Transverse colon (tissue), 4 donors: ENCODE measurements around the gene PTPRN2. TPM values are rescaled to one million over a fixed set of nuclear protein-coding genes. Genes with fewer than 3 reads are reported as not detected.

ENCODE experiments used
- DNase-seq: peaks from one replicate; pipeline ENCODE4 v3.0.0-alpha.2; 2019
- H3K27ac ChIP-seq, 4 donors: fragments of 200-600 bp; sonication (generic); 2 replicates each; pipeline ENCODE4 v1.5.1; 2016 to 2018; ENCODE audit warnings: inconsistent platforms in 4 of 4
- H3K27me3 ChIP-seq: fragments of 200-600 bp; sonication (generic); 2 replicates; pipeline ENCODE4 v1.5.1; 2017; ENCODE audit warnings: inconsistent platforms
- H3K36me3 ChIP-seq, 4 donors: fragments of 200-600 bp; sonication (generic); 2 replicates each; pipeline ENCODE4 v1.5.1; 2017 to 2019; ENCODE audit warnings: inconsistent platforms in 4 of 4
- H3K4me1 ChIP-seq, 4 donors: fragments of 200-600 bp; sonication (generic); 2 replicates each; pipeline ENCODE4 v1.5.1; 2017 to 2020; ENCODE audit warnings: inconsistent platforms in 4 of 4
- H3K4me3 ChIP-seq, 4 donors: fragments of 200-600 bp; sonication (generic); 1 replicate in 1 of 4; 2 replicates in 3 of 4; pipeline versions ENCODE4 v1.5.1 to v1.6.1; 2017 to 2019; ENCODE audit warnings: inconsistent platforms in 4 of 4
- H3K9me3 ChIP-seq, 2 donors: fragments of 200-600 bp; sonication (generic); 2 replicates each; pipeline ENCODE4 v1.5.1; 2017 to 2019; ENCODE audit warnings: inconsistent platforms in 2 of 2
- EP300 ChIP-seq: sonication (generic); formaldehyde crosslinking; IDR thresholded peaks from one replicate; pipeline ENCODE4 v1.6.1; 2017; ENCODE audit warnings: antibody characterized with exemption, low read depth
- POLR2A ChIP-seq: fragments of 450-650 bp; IDR thresholded peaks from one replicate; pipeline ENCODE4 v1.6.1; 2016; ENCODE audit warnings: antibody characterized with exemption, mild to moderate bottlenecking, moderate library complexity
- POLR2AphosphoS5 ChIP-seq, 3 donors: sonication (generic); formaldehyde crosslinking; IDR thresholded peaks; one replicate each; pipeline ENCODE4 v1.6.1; 2016; ENCODE audit warnings: antibody characterized with exemption in 3 of 3
- WGBS, 2 donors: methylation state at CpG; one replicate each; pipeline ENCODE4 v1.1.5; 2018; ENCODE audit warnings: low coverage in 1 of 2; 5-methylcytosine and 5-hydroxymethylcytosine counted together
- in situ Hi-C, 4 donors: fragments of 200-750 bp; cut with MboI; loops; one replicate each; pipeline versions ENCODE4 v1.15.0 to v1.15.1; 2017; ENCODE audit warnings: low sequenced_read_pairs in 3 of 4, low pct_ligation_motif_present in 1 of 4, low pct_unique_long_range_greater_than_20kb in 1 of 4
- intact Hi-C: fragments of 100-400 bp; cut with DNase I; formaldehyde crosslinking; loops from one replicate; pipeline ENCODE4 v1.15.1; 2023; ENCODE audit warnings: low total_unique reads
- total RNA-seq, 4 donors: library from RNA; depleted of rRNA; stranded (reverse); fragments of >200 nt; gene quantifications; one replicate each; pipeline ENCODE4 v1.1.0, GENCODE V29; 2016
- TF ChIP-seq, protein P1 (sequence below), 5 experiments: fragments of 200-600 bp in 3 of 5; fragments of 450-650 bp in 2 of 5; sonication (generic) in 3 of 5; IDR thresholded peaks; 1 replicate in 2 of 5; 2 replicates in 3 of 5; pipeline ENCODE4 v1.5.1; 2016 to 2017; ENCODE audit warnings: antibody characterized with exemption in 5 of 5, inconsistent platforms in 3 of 5, mild to moderate bottlenecking in 2 of 5, moderate library complexity in 1 of 5

Gene PTPRN2
- total RNA-seq, 4 donors from 2014 or later, result 15.4 to 31.1 (median 21.8) TPM

DNA sequence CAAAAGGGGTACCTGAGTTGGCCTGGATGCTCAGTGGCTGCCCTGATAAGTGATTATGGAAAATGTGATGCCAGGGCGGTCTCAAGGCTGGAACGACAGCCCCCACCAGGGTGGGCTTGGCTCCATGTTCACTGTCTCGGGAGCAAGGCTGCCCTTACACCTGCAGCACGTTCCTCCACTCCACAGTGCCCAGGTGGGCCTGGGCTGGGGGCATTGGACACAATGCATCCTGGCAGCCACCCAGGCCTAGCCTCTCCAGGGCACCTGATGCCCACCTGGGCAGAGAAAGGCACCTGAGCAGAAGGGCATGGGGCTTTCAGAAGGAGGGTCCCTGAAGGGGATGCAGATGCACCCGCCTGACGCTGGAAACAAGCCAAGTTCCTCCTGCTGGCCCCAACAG lies 702.5 kb downstream of the PTPRN2 start:
- WGBS, 2 donors, result 84% methylated on average over 6 of the region's 6 CpGs; no CpG with 5 or more reads in 1 of the 2 donors
- intact Hi-C loops, result no loop called here
- Histone ChIP-seq H3K4me3 (no peak overlapping the region), H3K27ac (no peak overlapping the region), H3K4me1 (no peaks in the 10 kb centered on the region), H3K9me3 (peaks cover 0 to 5% of the 10 kb centered on the region in 2 donors), H3K27me3 (no peaks in the 10 kb centered on the region), H3K36me3 (no peaks in the 10 kb centered on the region)
- TF ChIP-seq EP300 (no peak), POLR2AphosphoS5 (IDR thresholded peaks at IDR 0.05) (no peak), POLR2A (no peak)
- TF ChIP-seq, protein P1, sequence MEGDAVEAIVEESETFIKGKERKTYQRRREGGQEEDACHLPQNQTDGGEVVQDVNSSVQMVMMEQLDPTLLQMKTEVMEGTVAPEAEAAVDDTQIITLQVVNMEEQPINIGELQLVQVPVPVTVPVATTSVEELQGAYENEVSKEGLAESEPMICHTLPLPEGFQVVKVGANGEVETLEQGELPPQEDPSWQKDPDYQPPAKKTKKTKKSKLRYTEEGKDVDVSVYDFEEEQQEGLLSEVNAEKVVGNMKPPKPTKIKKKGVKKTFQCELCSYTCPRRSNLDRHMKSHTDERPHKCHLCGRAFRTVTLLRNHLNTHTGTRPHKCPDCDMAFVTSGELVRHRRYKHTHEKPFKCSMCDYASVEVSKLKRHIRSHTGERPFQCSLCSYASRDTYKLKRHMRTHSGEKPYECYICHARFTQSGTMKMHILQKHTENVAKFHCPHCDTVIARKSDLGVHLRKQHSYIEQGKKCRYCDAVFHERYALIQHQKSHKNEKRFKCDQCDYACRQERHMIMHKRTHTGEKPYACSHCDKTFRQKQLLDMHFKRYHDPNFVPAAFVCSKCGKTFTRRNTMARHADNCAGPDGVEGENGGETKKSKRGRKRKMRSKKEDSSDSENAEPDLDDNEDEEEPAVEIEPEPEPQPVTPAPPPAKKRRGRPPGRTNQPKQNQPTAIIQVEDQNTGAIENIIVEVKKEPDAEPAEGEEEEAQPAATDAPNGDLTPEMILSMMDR (IDR thresholded peaks at IDR 0.05), result no peak
- no peak for DNase-seq
- in situ Hi-C loops, result no loop called here

DNA sequence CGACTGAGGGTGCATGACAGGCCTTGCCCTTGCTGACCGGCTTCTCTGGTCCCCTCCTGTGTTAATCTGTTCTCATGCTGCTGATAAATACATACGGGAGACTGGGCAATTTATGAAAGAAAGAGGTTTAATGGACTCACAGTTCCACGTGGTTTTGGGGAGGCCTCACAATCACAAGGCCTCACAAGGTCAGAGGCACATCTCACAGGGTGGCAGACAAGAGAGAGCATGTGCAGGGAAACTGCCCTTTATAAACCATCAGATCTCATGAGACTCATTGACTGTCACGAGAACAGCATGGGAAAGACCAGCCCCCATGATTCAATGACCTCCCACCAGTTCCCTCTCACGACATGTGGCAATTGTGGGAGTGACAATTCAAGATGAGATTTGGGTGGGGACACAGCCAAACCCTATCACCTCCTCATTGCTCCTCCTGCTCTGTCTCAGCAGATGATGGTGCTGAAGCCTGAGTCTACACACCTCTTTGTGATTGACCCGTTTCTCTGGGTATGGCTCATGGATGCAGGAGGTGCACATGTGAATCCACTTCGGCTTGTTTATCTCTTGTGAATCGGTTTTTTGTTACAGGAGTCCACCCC lies 703.1 kb downstream of the PTPRN2 start:
- Histone ChIP-seq H3K27ac (no peak overlapping the region), H3K4me1 (no peaks in the 10 kb centered on the region), H3K36me3 (no peaks in the 10 kb centered on the region), H3K9me3 (peaks cover 0 to 5% of the 10 kb centered on the region in 2 donors), H3K27me3 (no peaks in the 10 kb centered on the region), H3K4me3 (no peak overlapping the region)
- TF ChIP-seq EP300 (no peak), POLR2A (no peak), POLR2AphosphoS5 (IDR thresholded peaks at IDR 0.05) (no peak)
- TF ChIP-seq, protein P1 (IDR thresholded peaks at IDR 0.05), result no peak
- DNase-seq, result no peak
- in situ Hi-C loops (no loop called here), intact Hi-C loops (no loop called here)
- WGBS, 2 donors, result 79 to 80% methylated on average over 3 to 9 of the region's 9 CpGs

DNA sequence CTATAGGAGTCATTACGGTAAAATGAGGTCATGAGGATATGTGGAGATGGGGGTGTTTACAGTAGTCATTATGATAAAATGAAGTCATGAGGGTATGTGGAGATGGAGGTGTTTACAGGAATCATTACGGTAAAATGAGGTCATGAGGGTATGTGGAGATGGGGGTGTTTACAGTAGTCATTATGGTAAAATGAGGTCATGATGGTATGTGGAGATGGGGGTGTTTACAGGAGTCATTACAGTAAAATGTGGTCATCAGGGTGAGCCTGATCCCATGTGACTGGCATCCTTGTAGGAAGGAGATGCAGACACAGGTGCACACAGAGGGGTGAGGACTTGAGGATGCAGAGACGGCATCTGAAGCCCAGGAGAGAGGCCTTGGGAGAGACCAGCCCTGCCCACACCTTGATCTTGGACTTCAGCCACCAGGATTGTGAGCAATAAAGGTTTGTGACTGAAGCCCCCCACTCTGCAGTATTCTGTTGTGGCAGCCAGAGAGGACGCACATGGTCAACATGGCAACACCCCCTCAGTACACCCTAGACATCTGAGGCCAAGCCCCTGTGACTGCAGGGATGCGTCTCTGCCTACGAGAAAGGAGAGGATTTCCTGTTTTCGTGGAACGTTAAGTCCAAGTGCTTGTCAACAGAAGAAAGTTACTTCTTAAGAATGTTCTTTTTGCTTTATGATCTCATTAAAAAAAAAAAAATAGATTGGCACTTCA lies 706.4 kb downstream of the PTPRN2 start:
- Histone ChIP-seq H3K27ac (no peak overlapping the region), H3K4me1 (no peaks in the 10 kb centered on the region), H3K36me3 (no peaks in the 10 kb centered on the region), H3K4me3 (no peak overlapping the region), H3K27me3 (no peaks in the 10 kb centered on the region), H3K9me3 (peaks cover 0 to 5% of the 10 kb centered on the region in 2 donors)
- WGBS, 2 donors, result 68 to 80% methylated on average over 6 to 8 of the region's 8 CpGs
- intact Hi-C loops, result no loop called here
- no peak for DNase-seq
- in situ Hi-C loops, result no loop called here
- TF ChIP-seq POLR2A, result no peak
- TF ChIP-seq POLR2AphosphoS5 (IDR thresholded peaks at IDR 0.05), result no peak
- TF ChIP-seq, protein P1 (IDR thresholded peaks at IDR 0.05), result no peak

DNA sequence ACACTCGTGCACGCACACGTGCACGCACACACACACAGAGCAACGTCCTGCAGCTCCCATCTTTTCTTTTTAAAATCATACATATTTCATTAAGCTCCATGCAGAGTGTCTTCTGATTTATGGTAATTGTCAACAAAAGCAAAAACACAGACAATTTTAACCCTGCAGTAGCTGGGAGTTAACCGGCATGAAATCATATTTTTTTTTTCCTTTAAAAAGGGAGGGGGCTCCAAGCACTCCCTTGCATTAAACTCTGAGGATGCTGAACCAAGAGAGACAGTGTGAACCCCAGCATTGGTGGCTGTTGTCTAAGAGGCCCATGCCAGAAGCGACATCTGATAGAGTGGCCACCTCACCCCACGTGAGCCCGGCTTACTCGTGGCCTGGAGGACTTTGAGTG lies 708.2 kb downstream of the PTPRN2 start:
- intact Hi-C loops, result no loop called here
- Histone ChIP-seq H3K9me3 (peaks cover 0 to 5% of the 10 kb centered on the region in 2 donors), H3K4me3 (no peak overlapping the region), H3K27me3 (peaks cover 8% of the 10 kb centered on the region), H3K4me1 (peaks cover 0 to 4% (median 0%) of the 10 kb centered on the region in 4 donors), H3K27ac (no peak overlapping the region), H3K36me3 (no peaks in the 10 kb centered on the region)
- in situ Hi-C loops, result no loop called here
- no peak for DNase-seq
- no peak for TF ChIP-seq POLR2A
- 82 to 83% methylated on average over 4 to 10 of the region's 10 CpGs for WGBS, 2 donors
